K562 (cell line): ENCODE measurements around the gene ZNF626.
"Not testable (repeated sequence)": the region's sequence is repeated elsewhere in the genome, so short reads cannot be mapped to it uniquely, and the experiment has no call there.

Experiments
- NRF1 ChIP-seq, 2 experiments: fragments of 450-650 bp; IDR thresholded peaks in 1 of 2; conservative IDR thresholded peaks in 1 of 2; 2 replicates each; pipeline ENCODE4 v1.6.1; 2014; ENCODE audit warnings: mild to moderate bottlenecking in 2 of 2
- TFAP4 ChIP-seq: sonication (generic); formaldehyde crosslinking; IDR thresholded peaks from 2 replicates; pipeline ENCODE4 v1.8.0; 2022; ENCODE audit warnings: missing genetic modification reagents, mild to moderate bottlenecking, moderate library complexity, borderline replicate concordance

- not testable (repeated sequence) for TF ChIP-seq TFAP4; NRF1 (conservative IDR thresholded peaks at IDR 0.05 in 1 of 2, IDR thresholded peaks at IDR 0.05 in 1 of 2)
Measured at GRCh38 chr19:20664475-20664874, 3.1 kb upstream of the ZNF626 start.
